Astrocyte of the cerebellum (primary cell): ENCODE measurements around the gene METTL24.

ENCODE experiments used
- DNase-seq: peaks from one replicate; pipeline ENCODE4 v3.0.0-alpha.2; 2011; ENCODE audit warnings: low read depth
- H3K4me3 ChIP-seq: 2 replicates; pipeline ENCODE4 v1.5.1; 2011; ENCODE audit warnings: mild to moderate bottlenecking, low read depth, low read length, moderate library complexity
- CTCF ChIP-seq: IDR thresholded peaks from 2 replicates; pipeline ENCODE4 v1.5.1; 2012; ENCODE audit warnings: low read length, low read depth, moderate library complexity, mild to moderate bottlenecking; ENCODE audit errors: missing control alignments
- in situ Hi-C: cut with HindIII; loops from 2 replicates; pipeline ENCODE4 v1.10.0; 2017; ENCODE audit warnings: low sequenced_read_pairs

METTL24 gene

GRCh38 chr6:110195639-110196038 lies 162.5 kb downstream of the METTL24 start:
- H3K4me3 ChIP-seq, result no peak overlapping the region
- in situ Hi-C loops, result no loop called here
- TF ChIP-seq CTCF, result no peak
- no peak for DNase-seq
